GM13976 (cell line): Measurements from ENCODE around the gene PREX1.

Source experiments
- DNase-seq: peaks from one replicate; pipeline ENCODE4 v3.0.0; 2012; ENCODE audit warnings: low spot score
- in situ Hi-C: fragments of 300-500 bp; cut with MboI; formaldehyde crosslinking; loops from one replicate; pipeline ENCODE4 v1.12.0; 2022; ENCODE audit warnings: low sequenced_read_pairs, mixed read lengths, inconsistent platforms; ENCODE audit not compliant: unreplicated experiment
- TF ChIP-seq, protein P1 (sequence below): IDR thresholded peaks from 2 replicates; pipeline ENCODE4 v1.5.1; 2012; ENCODE audit warnings: borderline replicate concordance, mild to moderate bottlenecking; ENCODE audit not compliant: insufficient read depth; ENCODE audit errors: extremely low read depth, missing control alignments, control extremely low read depth

Gene PREX1

DNA sequence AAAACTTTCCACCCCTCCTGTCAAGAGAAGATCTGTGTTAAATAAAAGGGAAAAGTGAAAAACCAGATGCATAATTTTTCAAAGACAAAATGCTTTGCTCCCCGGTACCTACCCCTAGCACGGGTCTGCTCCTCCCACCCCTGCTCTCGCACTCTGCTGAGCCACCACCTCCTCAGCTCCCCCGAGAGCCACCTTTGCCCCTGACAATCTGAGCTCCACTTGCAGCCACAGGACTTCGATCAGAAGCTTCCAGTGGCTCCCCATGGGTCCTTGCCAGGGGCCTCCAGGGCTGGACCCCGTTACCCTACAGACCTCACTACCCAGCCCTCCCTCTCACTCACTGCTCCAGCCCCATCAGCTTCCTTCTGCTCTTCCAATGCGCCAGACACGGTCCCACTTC lies 171.7 kb downstream of the PREX1 start:
- TF ChIP-seq, protein P1, sequence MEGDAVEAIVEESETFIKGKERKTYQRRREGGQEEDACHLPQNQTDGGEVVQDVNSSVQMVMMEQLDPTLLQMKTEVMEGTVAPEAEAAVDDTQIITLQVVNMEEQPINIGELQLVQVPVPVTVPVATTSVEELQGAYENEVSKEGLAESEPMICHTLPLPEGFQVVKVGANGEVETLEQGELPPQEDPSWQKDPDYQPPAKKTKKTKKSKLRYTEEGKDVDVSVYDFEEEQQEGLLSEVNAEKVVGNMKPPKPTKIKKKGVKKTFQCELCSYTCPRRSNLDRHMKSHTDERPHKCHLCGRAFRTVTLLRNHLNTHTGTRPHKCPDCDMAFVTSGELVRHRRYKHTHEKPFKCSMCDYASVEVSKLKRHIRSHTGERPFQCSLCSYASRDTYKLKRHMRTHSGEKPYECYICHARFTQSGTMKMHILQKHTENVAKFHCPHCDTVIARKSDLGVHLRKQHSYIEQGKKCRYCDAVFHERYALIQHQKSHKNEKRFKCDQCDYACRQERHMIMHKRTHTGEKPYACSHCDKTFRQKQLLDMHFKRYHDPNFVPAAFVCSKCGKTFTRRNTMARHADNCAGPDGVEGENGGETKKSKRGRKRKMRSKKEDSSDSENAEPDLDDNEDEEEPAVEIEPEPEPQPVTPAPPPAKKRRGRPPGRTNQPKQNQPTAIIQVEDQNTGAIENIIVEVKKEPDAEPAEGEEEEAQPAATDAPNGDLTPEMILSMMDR, result no peak
- no peak for DNase-seq
- in situ Hi-C loops, result loop anchor here (5.0 kb wide), 1 partner anchor 251 kb away; no protein-coding TSS in a partner anchor

DNA sequence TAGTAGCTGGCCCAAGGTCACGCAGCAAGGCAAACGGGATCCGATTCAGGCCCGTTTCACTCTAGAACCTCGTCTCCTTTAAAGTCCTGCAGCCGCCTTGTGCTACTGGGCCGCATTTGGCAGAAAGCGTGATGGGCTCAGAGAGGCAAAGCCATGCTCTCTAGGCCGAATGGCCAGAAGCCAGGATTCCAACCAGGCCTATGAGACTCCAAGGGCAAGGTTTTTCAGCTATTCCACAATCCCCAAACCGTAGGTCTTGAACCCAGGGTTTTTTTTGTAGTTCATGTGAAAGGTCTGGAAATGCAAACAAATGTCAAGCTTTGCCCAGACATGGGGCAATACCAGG lies 174.1 kb downstream of the PREX1 start:
- DNase-seq, result no peak
- in situ Hi-C loops, result no loop called here
- TF ChIP-seq, protein P1, result no peak

DNA sequence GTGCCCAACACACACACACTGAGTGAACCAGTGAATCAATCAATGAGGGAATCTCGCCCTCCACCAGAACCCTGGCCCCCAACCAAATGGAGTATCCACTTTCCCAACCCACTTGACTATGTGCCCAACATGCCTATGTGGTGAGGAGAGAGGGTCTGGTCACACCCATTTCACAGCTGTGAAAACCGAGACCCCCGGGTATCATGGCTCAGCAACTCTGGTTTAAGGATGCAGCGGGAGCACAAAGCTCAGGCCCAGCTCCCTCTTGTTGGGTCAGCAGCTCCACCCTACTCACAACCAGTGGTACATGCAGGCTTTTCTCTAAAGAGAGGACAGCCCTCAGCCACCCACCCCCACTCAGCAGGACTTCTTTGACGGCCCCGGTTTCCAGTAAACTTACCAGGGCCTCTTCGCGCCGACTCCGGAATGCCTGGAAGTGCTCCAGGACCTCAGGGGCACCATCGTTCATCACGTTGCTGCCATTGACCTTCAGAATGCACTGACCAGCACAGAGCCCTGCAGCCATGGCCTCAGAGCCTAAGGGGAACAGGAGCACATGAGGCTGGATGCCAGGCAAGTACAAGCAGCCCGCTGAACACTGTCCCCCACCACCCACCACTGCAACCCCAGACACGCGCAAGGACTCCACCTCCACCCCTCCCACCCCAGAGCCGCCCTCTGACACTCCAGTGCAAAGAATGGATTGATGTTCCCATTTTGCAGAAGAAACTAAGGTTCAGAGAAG lies 174.7 kb downstream of the PREX1 start:
- TF ChIP-seq, protein P1, result no peak
- in situ Hi-C loops, result no loop called here
- DNase-seq, result no peak

DNA sequence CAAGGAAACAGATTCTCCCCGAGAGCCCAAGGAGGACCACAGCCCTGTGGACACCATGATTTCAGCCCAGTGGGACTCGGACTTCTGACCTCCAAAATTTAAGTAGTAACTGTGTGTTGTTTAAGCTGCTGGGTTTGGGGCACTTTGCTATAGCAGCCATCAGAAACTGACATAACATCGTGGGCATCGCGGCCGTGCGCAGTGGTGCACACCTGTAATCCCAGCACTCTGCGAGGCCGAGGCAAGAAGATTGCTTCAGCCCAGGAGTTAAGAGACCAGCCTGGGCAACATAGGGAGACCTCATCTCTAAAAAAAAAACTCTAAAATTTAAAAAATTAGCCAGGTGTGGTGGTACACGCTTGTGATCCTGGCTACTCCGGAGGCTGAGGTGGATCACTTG lies 175.8 kb downstream of the PREX1 start:
- TF ChIP-seq, protein P1, result no peak
- in situ Hi-C loops, result no loop called here
- DNase-seq, result no peak

DNA sequence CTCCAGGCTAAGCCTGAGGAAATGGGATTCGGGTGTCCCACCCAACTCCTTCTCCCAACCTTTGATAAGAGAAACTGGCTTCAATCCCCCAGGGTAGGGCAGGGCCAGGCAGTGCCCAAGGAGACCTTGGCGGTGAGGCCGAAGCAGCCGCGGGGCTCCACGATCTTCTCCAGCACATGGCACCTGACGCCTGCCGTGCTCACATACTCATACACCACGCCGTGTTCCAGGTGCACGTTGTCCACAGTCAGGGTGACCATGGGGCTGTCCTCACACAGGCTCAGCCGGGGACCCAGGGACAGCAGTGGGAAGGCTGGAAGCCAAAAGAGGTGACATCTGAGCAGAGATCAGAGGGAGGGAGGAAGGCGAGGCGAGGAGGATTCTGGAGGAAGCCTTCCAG lies 176.5 kb downstream of the PREX1 start:
- in situ Hi-C loops, result no loop called here
- TF ChIP-seq, protein P1, result no peak
- DNase-seq, result no peak

DNA sequence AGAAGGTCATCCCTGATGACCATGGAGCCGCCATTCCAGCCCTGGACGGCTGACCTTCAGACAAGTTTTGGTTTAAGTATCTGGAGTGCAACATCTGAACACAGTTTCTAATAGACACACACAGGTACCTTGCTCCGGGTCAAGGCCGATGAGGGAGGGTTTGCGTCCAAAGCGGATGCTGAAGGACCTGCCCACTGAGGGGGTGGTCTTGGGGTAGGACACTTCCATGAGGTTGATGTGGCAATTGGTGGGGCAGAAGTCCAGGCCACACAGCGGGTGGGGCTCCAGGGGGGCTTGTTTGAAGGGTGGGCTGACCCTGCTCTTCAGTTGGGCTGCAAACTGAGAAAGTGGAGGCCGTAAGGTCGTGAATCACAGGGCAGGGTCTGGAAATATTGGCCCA lies 177.9 kb downstream of the PREX1 start:
- in situ Hi-C loops, result no loop called here
- TF ChIP-seq, protein P1, result no peak
- no peak for DNase-seq

DNA sequence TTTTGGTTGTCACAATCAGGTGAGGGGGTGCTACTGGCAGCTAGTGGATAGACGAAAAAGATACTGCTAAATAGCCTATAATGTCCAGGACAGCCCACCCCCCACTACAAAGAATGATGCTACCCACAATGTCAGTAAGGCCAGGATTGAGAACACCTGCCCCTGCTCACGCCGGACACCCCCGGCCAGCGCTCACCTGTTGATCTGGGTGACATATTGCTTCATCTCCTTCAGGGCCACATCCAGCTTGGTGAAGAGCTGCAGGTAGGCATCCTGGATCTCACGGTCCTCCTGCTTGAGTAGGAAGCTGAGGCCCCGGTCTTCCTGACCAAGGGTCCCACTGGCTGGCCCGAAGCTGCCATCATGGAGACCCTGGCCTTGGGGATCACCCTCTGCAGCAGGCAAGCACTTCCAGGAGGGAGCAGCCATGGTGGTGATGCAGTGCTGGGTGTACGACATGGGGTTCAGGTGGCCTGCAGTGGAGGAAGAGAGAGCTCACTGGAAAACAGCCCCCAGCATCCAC lies 178.6 kb downstream of the PREX1 start:
- no peak for DNase-seq

More for the DNA sequence above, 178.6 kb downstream of the PREX1 start:
- TF ChIP-seq, protein P1, result no peak
- in situ Hi-C loops, result no loop called here
